ENCODE results near the gene PREX1.
A peak's percentile ranks its signal among the peaks of the same experiment; 100 is the strongest.

The PREX1 gene

DNA sequence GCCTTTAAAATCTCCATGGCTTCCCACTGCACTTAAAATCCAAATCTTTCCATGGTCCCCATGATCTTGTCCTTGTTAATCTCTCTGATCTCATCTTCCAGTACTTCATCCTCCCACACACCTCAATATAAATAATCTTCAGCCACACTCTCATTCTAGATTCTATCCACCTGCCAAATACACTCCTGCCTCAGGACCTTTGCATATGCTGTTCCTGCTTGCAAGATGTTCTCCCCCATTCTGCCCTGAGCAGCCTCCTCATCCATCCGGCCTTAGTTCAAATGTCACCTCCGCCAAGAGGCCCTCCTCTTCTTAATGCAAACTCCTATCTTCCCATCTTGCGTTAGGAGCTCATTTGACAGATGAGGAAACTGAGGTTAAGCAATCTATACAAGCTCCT, 77.4 kb downstream of the PREX1 start:
- no peak for DNase-seq

DNA sequence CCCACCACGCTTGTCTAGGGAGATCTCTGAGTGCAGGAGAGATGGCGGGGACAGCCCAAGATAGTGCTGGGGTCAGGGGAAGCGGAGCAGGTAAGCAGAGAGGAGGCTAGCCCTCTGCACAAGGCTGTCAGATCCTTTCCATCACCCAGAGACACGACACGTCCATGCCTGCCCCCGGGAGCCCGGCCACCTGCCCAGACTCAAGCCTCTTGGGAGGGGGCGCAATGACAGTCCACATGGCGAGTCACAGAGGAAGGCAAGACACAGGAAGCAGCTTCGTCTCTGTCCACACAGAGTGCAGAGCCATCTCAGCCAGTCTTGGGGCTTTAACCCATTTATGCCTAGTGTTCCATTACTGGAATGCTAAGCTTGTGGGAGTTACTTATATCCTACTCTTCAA, 78.4 kb downstream of the PREX1 start:
- no peak for DNase-seq

DNA sequence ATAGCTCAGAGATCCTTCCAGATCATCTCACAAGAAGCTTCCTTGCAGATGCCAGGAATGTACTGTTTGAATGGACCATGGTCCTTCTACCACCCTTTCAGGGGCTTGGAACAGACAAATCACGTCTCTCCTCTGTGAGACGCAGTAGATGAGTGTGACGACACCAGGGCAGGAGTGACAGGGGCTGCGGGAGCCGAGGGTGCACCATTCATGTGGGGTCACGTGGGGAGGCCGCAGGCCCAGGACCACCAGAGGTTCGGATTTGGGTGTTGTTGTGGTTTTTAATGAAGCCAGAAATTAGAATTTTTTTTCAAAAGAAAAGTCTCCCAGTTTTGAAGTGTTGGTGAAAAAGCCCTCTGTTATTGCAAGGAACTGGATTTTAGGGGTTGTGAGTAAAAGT, 79.2 kb downstream of the PREX1 start:
- DNase-seq, result no peak

DNA sequence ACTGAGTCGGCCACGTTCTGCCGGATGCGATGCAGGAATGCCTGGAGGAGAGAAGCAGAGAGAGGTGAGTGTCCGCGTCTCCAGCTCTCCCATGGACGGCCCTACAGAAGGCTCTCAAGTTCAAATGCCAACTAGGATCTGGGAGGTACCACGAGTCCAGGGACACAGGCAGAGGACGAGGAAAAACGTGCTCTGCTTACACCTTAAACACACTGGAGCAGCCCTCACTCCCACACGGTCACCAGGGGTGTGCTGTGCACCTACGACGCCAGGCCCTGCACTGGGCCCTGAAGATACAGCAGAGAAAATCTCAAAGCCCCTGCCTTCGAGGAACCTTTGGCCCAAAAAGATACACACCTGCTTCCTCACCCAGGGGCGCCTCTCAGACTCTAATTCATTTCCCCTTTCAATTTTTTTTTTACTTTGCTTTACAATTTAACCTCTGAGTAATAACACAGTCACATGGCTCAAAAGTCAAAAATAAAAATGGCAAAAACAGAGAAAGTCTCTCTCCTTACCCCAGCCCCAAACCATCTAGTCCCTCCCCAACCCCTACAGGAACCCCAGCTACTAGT, 79.9 kb downstream of the PREX1 start:
- no peak for DNase-seq

DNA sequence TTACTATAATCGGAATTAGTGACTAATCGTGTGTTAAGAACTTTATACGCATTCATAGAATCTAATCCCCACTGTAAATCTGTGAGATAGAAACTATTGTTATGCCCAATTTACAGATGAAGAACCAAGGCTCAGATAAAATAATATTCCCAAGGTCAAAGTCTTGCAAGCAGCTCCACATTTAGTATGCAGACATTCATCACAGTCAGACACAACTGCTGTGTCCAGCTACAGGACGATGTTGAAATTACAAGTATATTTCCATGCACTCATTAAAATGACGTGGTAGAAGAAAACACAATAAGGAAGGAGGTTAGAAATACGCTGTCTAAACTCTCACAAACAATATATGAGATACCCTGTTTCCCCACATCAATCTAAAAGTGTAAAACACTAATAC, 82.5 kb downstream of the PREX1 start:
- DNase-seq, result no peak

DNA sequence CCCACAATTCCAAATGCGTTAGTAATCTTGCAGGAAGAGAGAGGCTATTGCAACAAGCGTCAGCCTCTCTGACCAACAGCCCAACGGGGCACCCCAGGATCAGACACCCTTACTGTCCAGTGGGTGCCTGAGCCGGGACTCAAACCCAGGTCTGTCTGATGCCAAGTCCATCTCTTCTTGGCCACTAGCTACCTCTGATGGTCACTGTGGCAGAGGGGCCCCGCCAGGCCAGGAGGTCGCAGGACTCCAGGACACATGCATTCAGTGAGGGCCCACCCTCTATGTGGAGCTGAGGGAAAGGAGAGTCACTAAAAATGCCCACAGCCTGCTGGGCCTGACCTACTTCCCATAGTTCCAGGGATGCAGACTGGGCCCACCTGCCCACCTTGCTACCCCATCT, 83.3 kb downstream of the PREX1 start:
- DNase-seq, result no peak

DNA sequence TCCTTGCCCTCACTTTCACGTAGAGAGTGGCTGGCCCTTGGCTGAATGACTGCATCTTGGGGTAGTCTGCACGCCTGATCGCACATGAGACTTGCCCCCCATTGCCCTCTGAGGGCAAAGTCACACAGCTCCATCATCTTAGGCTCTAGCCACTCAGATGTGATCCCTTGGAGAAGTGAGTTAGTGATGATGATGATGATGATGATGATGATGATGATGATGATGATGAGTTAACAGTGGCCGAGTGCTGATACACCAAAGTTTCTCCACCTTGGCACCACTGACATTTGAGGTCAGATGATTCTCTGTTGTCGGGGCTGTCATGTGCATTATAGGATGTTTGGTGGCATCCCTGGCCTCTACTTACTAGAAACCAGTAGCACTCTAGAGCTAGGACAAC, 84.0 kb downstream of the PREX1 start:
- no peak for DNase-seq

DNA sequence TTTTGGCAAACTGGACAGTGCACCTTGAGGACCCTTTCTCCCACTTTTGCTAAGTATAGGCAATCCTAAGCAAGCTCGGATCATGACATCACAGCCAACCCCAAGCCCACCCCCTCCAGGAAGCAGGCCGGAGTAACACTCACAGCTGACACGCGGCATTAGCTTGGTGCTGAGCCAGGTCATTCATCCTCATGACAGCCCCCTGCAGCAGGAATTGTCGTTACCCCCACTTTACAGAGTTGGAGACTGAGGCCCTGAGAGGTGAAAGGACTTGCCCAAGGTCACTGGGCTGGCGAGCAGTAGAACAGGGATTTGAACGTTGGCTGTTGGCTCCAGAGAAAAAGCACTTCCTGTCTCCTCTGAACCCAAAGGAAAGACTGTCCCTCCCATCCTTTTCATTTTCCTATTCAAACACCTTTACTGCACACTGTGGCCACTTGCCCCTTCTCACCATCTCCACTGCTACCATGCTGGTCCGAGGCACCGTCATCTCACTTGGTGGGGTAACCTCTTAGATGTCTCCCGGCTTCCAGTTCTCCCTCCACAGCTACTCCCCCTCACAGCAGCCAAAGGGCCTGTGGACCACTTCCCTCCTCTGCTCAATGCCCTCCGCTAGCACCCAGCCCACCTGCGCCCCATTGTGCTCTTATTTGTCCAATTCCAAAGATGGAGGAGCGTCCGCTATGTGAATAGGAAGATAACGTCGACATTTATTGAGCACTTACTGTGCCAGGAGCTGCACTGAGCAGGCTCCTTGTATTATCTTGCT, 84.7 kb downstream of the PREX1 start:
- DNase-seq, result no peak

DNA sequence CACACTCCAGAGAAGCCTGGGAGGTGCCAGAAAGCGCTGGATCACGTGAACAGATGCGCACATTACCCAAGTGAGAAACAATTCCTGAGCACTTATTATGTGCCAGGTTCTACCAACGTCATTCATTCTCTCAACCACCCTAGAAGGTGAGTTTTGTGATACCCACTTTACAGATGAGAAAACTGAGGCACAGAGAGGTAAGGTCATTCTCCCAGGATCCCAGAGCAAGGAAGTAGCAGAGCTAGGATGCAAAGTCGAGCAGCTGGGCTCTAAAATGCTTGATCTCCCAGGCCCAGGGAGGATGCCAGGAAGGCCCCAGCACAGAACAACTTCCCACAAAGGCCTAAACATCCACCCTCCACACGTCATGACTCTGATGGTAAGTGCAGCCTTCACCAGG, 85.6 kb downstream of the PREX1 start:
- DNase-seq, result no peak

DNA sequence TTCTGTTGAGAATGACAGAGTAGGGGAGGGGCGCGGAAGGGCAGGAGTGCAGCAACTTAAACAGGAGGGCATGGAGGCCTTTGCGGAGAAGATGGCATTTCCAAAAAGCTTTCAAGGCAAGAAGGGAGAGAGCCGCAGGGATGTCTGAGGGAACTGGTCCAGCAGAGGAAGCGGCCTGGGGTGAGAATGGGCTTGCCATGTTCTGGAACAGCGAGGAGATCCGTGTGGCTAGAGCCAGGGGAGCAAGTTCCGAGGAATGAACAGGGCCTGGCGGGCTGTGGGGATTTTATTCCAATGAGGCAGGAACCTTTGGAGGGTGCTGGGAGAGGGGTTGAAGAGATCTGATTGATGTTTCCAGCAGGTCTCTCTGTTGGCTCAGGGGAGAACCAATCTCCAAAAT, 86.1 kb downstream of the PREX1 start:
- no peak for DNase-seq

DNA sequence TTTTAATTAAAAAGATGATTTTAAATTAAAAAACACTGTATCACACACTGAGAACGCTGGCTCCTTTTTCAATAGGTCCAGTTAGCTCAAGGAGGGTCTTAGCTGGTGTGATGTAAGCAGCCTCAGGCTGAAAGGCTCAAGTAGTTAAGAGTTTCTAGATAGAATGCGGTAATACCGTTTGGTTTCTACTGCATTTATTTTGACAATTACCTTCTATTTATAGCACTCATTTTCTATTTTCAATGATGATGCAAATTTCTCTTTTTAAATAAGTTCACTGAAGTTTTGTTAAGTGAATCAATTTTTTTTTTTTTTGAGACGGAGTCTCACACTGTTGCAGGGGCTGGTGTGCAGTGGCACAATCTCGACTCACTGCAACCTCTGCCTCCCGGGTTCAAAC, 87.1 kb downstream of the PREX1 start:
- no peak for DNase-seq

DNA sequence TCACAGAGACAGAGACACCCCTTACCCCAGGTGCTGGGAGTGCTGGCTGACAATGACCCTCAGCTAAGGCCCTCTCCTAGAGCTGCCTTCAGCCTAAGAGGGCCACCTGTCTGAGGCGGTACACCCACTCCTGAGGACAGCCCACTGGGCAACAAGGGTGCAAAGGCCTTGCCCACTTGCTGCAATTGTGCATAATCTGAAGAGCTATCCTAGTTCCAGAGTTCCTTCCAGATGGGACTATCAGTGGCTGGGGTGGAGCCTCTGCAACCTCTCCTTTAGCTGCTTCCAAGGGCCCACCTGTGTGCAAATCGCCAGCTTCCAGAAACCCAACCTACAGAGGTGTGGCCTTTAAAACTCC, 87.5 kb downstream of the PREX1 start:
- no peak for DNase-seq

DNA sequence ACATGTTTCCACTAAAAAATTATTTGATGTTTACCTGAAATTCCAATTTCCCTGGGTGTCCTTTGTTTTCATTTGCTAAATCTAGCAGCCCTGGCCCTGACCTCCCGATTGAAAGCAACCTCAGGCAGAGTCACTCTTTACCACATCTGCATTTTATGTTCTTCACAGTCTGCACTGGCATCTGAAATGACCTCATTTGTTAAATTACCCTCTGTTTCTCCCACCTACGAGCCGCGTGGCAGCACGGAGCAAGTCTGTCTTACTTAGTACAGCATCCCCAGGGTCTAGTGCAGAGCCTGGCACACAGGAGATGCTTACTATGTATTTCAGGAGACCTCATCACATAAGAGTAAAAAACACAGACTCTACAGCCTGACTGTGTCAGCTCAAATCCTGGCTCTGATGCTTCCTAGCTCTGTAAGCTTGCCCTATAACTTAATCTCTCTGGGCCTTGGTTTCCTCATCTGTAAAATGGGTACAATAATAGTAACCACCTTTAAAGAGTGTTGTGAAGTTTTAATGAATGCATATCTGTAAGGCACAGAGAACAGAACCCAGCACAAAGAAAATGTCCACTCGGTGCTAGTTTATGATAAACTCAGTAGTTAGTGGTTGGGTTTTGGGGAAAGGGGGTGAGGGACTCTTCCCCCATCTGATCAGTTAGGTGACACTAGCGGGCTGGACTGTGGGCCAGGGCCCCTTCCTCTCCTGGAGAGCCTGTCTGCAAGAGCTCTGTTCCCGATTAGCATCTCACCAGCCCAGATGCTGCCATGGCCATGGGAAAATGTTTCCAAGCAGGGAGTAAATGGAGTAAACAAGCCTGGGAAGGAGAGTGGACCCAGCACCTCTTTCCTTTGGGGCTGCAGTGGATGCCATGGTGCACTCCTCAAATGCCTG, 88.2 kb downstream of the PREX1 start:
- DNase-seq, result no peak

DNA sequence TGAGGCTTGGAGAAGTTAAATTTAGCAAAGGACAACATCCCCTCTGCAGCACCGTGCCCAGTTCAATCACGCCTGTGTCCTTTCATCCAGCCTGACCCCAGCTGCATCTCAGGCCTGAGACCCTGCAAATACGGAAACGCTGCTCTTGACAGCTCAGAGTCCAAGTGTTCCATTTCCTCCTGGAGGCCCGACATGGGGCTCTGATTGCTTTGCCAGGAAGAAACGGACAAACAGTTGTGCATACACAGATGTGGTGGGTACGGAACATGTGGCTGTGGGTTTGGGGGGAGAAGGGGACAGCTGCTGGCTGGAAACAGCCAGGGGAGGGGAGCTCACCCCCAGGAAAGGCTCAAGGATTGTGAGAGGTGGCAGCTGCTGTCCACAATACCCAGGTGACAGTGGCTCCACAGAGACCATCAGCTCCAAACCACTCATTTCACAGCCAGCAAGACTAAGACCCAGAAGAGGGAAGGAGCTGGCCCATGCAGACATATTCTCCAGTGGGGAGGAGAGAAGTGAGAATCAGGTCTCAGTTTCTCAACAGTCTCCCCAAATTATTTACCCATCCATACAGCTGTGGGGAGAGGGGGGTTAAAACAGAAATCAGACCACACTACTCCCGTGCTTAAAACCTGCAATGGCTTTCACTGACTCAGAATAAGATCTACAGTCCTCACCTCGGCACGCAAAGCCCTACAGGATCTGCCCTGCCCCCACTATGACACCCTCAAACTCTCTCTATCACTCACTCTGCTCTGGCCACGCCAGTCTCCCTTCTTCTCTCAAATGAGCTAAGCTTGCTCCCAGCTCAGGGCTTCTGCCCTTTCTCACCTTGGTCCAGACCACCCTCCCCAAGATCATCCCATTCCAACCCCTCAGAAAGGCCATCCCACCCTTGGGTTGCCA, 89.1 kb downstream of the PREX1 start:
- no peak for DNase-seq

DNA sequence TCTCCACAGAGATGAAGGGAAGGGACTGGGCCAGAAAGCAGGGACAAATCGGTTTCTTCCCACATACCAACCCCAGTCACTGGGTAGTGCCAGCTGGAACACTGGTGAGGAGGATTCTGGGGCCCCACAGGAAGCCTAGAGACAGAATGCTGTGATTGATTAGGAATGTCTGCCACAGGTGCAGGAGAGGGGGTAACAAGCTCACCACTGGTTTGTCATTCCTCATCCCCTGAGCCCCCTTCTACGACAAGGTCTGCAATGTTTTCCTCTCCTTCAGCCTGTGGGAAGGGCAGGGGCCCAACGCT, 89.8 kb downstream of the PREX1 start:
- DNase-seq, result no peak

DNA sequence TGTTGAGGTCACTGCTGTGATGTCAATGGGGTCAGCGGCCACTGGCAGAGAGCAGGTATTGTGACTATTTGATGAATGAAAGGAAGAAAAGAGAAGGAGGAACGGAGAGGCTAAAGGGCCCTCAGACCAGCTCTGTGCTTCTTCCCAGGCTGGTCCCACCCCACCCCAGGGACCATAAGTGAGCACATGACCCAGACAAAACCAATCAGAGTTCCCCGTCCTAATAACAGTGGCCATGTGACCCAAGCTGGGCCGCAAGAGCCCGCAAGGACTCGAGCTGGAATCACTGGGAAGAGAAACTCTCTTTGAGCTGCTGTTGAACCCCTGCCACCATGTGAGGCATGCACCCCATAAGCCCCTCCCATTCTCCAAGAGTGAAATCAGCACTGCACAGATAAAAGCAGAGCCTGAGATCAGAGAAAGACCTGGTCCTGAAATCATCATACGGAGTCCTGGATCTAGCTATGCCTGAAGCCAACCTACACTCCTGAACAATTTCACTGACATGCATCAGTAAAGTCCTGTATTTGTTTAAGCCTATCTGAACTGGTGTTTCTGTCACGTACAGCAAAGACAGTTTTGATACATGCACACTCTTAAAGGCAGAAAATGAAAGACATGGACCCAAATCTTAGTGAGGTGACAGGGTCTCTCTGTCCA, 90.2 kb downstream of the PREX1 start:
- DNase-seq, result no peak

DNA sequence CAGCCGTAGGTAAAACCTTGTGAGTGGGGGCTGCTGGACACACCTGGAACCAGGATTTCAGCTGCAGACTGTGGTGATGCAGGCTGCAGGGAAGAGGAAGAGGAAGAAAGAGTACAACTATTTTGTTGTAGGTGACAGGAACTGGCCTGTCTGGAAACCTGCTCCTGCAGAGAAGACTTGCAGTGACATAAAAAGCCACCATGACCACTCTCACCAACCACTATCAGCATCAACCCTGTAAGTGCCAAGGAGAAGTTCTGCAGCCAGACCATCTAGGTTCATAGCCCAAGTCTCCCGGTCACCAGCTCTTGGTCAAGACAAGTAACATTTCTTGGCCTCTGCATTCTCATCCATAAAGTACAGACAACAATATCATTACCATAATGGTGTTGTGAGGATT, 91.2 kb downstream of the PREX1 start:
- DNase-seq, result no peak

DNA sequence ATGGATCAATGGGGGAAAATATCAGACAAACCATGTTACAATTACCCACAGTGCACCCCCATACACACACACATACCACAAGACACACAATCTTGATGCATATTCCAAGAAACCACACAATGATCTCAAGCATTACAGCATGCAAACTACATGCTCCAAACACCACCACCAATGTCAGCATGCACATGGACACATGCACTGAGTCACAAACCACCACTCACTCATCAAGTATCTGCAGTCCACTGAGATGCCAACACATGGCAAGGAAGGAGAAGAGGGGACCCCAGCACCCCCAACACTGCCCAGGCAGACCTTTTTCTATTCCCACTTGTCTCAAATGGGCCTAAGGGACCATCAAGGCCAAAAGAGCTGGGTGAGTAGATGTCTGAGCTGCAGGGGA, 91.6 kb downstream of the PREX1 start:
- DNase-seq, result peak; percentile 23

DNA sequence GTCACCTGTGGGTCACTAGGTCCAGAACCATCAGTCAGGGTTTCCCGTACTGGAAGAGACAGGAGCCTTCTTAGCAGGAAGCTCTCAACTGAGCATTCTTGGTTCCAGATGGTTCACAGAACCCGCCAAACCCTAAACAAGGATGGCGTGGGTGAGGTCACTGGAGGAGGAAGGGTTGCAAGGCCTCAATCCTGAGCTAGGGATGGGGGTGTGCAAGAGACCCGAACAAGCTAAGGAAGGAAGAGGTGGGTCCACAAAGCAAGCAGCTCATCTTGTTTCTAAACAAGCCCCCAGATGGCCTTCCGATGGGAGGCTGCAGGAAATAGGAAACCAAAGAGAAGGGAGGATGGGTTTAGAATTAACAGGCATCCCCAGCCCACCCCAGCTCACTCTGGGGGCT, 92.7 kb downstream of the PREX1 start:
- DNase-seq, result no peak

DNA sequence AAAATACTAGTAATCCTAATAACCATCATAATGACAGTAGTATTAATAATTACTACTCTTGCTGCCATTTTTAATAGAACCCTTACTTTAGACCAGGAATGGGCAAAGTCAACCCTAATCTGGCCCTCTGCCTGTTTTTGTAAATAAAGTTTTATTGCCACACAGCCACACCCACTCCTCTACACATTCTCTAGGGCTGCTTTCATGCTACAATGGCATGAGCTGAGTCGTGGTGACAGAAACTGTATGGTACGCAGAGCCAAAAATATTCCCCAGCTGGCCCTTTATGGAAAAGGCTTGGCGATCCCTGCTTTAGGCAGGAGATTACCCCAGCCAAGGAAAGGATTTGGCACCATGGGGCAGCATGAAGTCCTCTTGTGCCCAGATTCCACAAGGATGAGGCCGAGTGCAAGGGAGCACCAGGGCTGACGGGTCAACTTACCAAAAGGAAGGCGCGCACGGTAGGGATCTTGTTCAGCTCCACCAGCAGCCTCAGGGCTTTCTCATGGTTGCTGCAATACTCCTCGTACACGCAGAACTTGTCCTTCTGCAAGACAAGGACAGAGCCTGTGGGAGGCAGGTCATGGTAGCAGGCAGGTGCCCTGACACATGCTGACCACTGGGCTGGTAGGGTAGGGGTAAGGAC, 93.6 kb downstream of the PREX1 start:
- peak; percentile 24 for DNase-seq

DNA sequence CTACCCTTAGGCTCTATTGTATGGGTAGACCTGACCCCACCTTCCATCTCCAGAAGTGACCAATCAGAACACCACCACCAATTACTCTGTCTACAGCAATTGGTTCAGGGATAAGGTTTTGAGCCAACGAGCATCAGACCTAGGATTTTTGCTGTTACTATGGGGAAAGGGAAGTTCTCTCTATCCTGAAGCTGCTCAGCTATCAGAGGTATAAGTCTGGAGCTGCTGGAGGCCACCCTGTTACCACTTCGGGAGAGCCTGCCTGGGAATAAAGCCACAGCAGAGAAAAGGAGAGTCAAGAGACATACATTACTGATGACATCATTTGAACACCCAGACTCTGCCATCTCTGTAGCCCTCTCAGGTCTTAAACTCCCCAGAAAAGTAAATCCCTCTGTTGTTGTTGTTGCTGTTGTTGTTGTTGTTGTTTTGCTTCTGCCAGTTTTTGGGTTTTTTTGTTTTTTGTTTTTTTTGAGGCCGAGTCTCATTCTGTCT, 94.5 kb downstream of the PREX1 start:
- DNase-seq, result peak; percentile 55
